K562 (cell line): ENCODE results near the gene KATNB1. TPM values are rescaled to one million over a fixed set of nuclear protein-coding genes. Genes with fewer than 3 reads are reported as not detected.

Experiments
- ATAC-seq: fragments of 200-7000 bp; cut with Tn5 transposase; 3 replicates; pipeline ENCODE4 v1.9.1; 2020; ENCODE audit warnings: moderate library complexity
- BruUV-seq: library from RNA; stranded (reverse); fragments of 400-500 nt; replicated peaks from 2 replicates; lab custom pipeline; 2021; lab: Mats Ljungman, UMichigan
- CTCF ChIA-PET: fragments of 300-600 bp; formaldehyde crosslinking; extraction: SDS; loops from one replicate; lab custom pipeline; 2021; ENCODE audit warnings: low intra/inter-chr PET ratio; lab: Yijun Ruan, JAX
- POLR2A ChIA-PET: fragments of 300-600, 350-650 bp; sonication (Branson Sonifier 250); formaldehyde crosslinking; extraction: SDS; loops from one replicate; lab custom pipeline; 2021; ENCODE audit warnings: antibody characterized with exemption, inconsistent platforms; lab: Yijun Ruan, JAX
- DNase-seq, 4 experiments: peaks; one replicate each; pipeline versions ENCODE4 v3.0.0 to v3.0.0-alpha.2; 2011 to 2018; ENCODE audit warnings: low spot score in 3 of 4, mixed read lengths in 3 of 4; ENCODE audit errors: extremely low read depth in 1 of 4
- FAIRE-seq: peaks from 2 replicates; lab custom pipeline; 2011; peaks lifted over from hg19 to GRCh38; lab: Jason Lieb, UNC
- H2AFZ ChIP-seq: 2 replicates; pipeline ENCODE4 v1.6.0; 2011; ENCODE audit warnings: low read depth, low read length, control low read depth, inconsistent platforms
- H3K27ac ChIP-seq: fragments of 200-600 bp; 3 replicates; pipeline ENCODE4 v1.8.0; 2011; ENCODE audit warnings: low read depth, mild to moderate bottlenecking, control low read depth, inconsistent platforms, low read length, moderate library complexity, mixed read lengths; ENCODE audit errors: extremely low read depth
- H3K27me3 ChIP-seq, 2 experiments: fragments of 300-600 bp in 1 of 2; 2 replicates in 1 of 2; 3 replicates in 1 of 2; pipeline versions ENCODE4 v1.6.0 to v1.8.0; 2011; ENCODE audit warnings: inconsistent platforms in 2 of 2, low read length in 2 of 2, mild to moderate bottlenecking in 1 of 2, mixed read lengths in 1 of 2, moderate library complexity in 1 of 2; ENCODE audit not compliant: control insufficient read depth in 2 of 2, insufficient read depth in 2 of 2
- H3K36me3 ChIP-seq: fragments of 300-600 bp; 3 replicates; pipeline ENCODE4 v1.8.0; 2011; ENCODE audit warnings: mild to moderate bottlenecking, low read length, inconsistent platforms; ENCODE audit not compliant: control insufficient read depth, insufficient read depth
- H3K4me1 ChIP-seq, 2 experiments: fragments of 200-600 bp in 1 of 2; replicated peaks in 1 of 2; 2 replicates in 1 of 2; 3 replicates in 1 of 2; pipeline versions ENCODE4 v1.5.1 to v1.8.0; 2011; ENCODE audit warnings: inconsistent platforms in 2 of 2, low read length in 2 of 2, mild to moderate bottlenecking in 1 of 2, mixed read lengths in 1 of 2, moderate library complexity in 1 of 2; ENCODE audit not compliant: control insufficient read depth in 2 of 2, insufficient read depth in 2 of 2
- H3K4me2 ChIP-seq: 2 replicates; pipeline ENCODE4 v1.6.1; 2011; ENCODE audit warnings: low read length, control low read depth, inconsistent platforms, mixed read lengths; ENCODE audit not compliant: insufficient read depth
- H3K4me3 ChIP-seq: fragments of 200-600 bp; sonication (generic), shearing (Covaris generic); 2 replicates; pipeline ENCODE4 v1.5.1; 2016; ENCODE audit warnings: control low read depth, inconsistent platforms
- H3K79me2 ChIP-seq: fragments of 200-600 bp; 3 replicates; pipeline ENCODE4 v1.8.0; 2011; ENCODE audit warnings: low read length, inconsistent platforms; ENCODE audit not compliant: control insufficient read depth, insufficient read depth
- H3K9ac ChIP-seq, 2 experiments: 2 replicates each; pipeline versions ENCODE4 v1.6.0 to v1.6.1; 2011; ENCODE audit warnings: low read depth in 2 of 2, low read length in 2 of 2, control low read depth in 1 of 2, inconsistent platforms in 1 of 2, mild to moderate bottlenecking in 1 of 2, mixed read lengths in 1 of 2; ENCODE audit not compliant: insufficient read depth in 1 of 2
- H3K9me1 ChIP-seq: one replicate; pipeline ENCODE4 v1.6.0; 2011; ENCODE audit warnings: inconsistent platforms, mild to moderate bottlenecking, low read length, moderate library complexity; ENCODE audit not compliant: control insufficient read depth, insufficient read depth
- H3K9me3 ChIP-seq: replicated peaks from 2 replicates; pipeline ENCODE4 v1.5.1; 2011; ENCODE audit warnings: low read depth, low read length, inconsistent platforms; ENCODE audit not compliant: control insufficient read depth, insufficient read depth
- H4K20me1 ChIP-seq: replicated peaks from 2 replicates; pipeline ENCODE4 v1.6.1; 2011; ENCODE audit warnings: low read length, inconsistent platforms, mixed read lengths; ENCODE audit not compliant: control insufficient read depth, insufficient read depth
- ELF4 ChIP-seq: fragments of 450-650 bp; formaldehyde crosslinking; IDR thresholded peaks from 2 replicates; pipeline ENCODE4 v1.4.0; 2022; ENCODE audit warnings: missing genetic modification characterization
- HMG20B ChIP-seq: fragments of 250-450 bp; sonication (Bioruptor Pico); IDR thresholded peaks from 2 replicates; pipeline ENCODE4 v1.5.0; 2021; ENCODE audit warnings: mild to moderate bottlenecking
- MEF2D ChIP-seq: conservative IDR thresholded peaks from 2 replicates; pipeline ENCODE4 v1.6.1; 2016; ENCODE audit warnings: low read depth, missing genetic modification characterization, missing compliant biosample characterization
- NR2F6 ChIP-seq: fragments of 450-650 bp; formaldehyde crosslinking; IDR thresholded peaks from 2 replicates; pipeline ENCODE4 v1.4.0; 2020; ENCODE audit warnings: mild to moderate bottlenecking
- OTX1 ChIP-seq: fragments of 450-650 bp; formaldehyde crosslinking; IDR thresholded peaks from 2 replicates; pipeline ENCODE4 v1.4.0; 2022; ENCODE audit warnings: mild to moderate bottlenecking
- PREB ChIP-seq: sonication (generic); formaldehyde crosslinking; IDR thresholded peaks from 2 replicates; pipeline ENCODE4 v1.8.1; 2023; ENCODE audit warnings: mild to moderate bottlenecking, missing genetic modification reagents
- REST ChIP-seq, 2 experiments: fragments of 450-650 bp; formaldehyde crosslinking in 1 of 2; IDR thresholded peaks; 2 replicates each; pipeline versions ENCODE4 v1.4.0 to v1.6.1; 2014 to 2020; ENCODE audit warnings: mild to moderate bottlenecking in 2 of 2, borderline replicate concordance in 1 of 2, low read depth in 1 of 2
- ZBTB7A ChIP-seq: IDR thresholded peaks from 2 replicates; pipeline ENCODE4 v1.6.1; 2011; ENCODE audit warnings: low read depth, mild to moderate bottlenecking, low read length, moderate library complexity, borderline replicate concordance; ENCODE audit not compliant: control insufficient read depth
- ZNF764 ChIP-seq: fragments of 250-450 bp; sonication (Bioruptor Pico); IDR thresholded peaks from 2 replicates; pipeline ENCODE4 v1.4.0; 2020; ENCODE audit warnings: low read depth, mild to moderate bottlenecking, moderate library complexity
- WGBS: fragments of 100-300 bp; shearing (Covaris generic); methylation state at CpG from one replicate; pipeline ENCODE4 v1.1.6; 2016; ENCODE audit warnings: low coverage, mixed read lengths; ENCODE audit not compliant: insufficient coverage; ENCODE audit errors: missing lambda C conversion rate; 5-methylcytosine and 5-hydroxymethylcytosine counted together
- in situ Hi-C: fragments of 300-500 bp; cut with MboI; formaldehyde crosslinking; loops from 4 replicates; pipeline ENCODE4 v1.15.0; 2018; ENCODE audit warnings: inconsistent platforms, mixed read lengths
- intact Hi-C: fragments of 100-400 bp; cut with micrococcal nuclease; formaldehyde crosslinking; loops from 2 replicates; pipeline ENCODE4 v1.14.2; 2022
- polyA plus RNA-seq, 8 experiments: library from polyadenylated mRNA; depleted of rRNA in 4 of 8; stranded (reverse) in 5 of 8; unstranded in 3 of 8; fragments of >200 nt; fragmentation: Nextera tagmentation in 2 of 8; fragmentation: Illumina TruSeq in 1 of 8; extraction: Ambion mirVana in 2 of 8; extraction: Trizol in 1 of 8; gene quantifications; 2 replicates each; pipeline versions ENCODE4 v1.2.1 to v1.2.3, GENCODE V29; 2011 to 2014; ENCODE audit warnings: inconsistent platforms in 1 of 8, missing spikeins in 1 of 8
- total RNA-seq, 7 experiments: library from RNA; depleted of rRNA in 6 of 7; stranded (reverse); fragments of >200 nt in 6 of 7; fragmentation: Illumina TruSeq in 2 of 7; extraction: Trizol in 2 of 7; gene quantifications; 2 replicates each; pipeline versions ENCODE4 v1.2.1 to v1.2.3, GENCODE V29; 2011 to 2021; ENCODE audit warnings: low replicate concordance in 1 of 7

KATNB1 gene
- total and polyA plus RNA-seq, 9 of the 15 experiments (the other 6 are each of a cell fraction or from before 2014, with no cell fraction given), result 1.2 to 52.6 (median 21.9) TPM

- Histone ChIP-seq H3K9ac (no peak overlapping the region), H3K9me1 (no peaks in the 10 kb centered on the region), H3K4me1 (peaks cover 0 to 29% of the 10 kb centered on the region in 2 experiments; a peak in 2 of 5 replicates), H4K20me1 (no peaks in the 10 kb centered on the region), H3K4me3 (no peak overlapping the region), H3K27ac (no peak overlapping the region), H3K4me2 (no peak overlapping the region), H3K36me3 (peaks cover 80% of the 10 kb centered on the region; the same call in 2 of the 3 replicates), H2AFZ (no peak overlapping the region), H3K27me3 (no peaks in the 10 kb centered on the region), H3K79me2 (peaks cover 6% of the 10 kb centered on the region; the same call in 1 of the 3 replicates), H3K9me3 (no peaks in the 10 kb centered on the region)
- TF ChIP-seq OTX1 (no peak), MEF2D (tag) (no peak), ZBTB7A (no peak), ELF4 (CRISPR knock-in tag) (no peak), ZNF764 (no peak), HMG20B (CRISPR knock-in tag) (no peak), REST (IDR thresholded peaks at IDR 0.05; ENCODE audit: borderline replicate concordance) (no peak), REST (CRISPR knock-in tag; IDR thresholded peaks at IDR 0.05; ENCODE audit: low read depth) (no peak), NR2F6 (CRISPR knock-in tag) (no peak), PREB (CRISPR knock-in tag) (no peak)
- ATAC-seq (no peak), FAIRE-seq (no peak), DNase-seq (no peak)
- intact Hi-C loops (no loop called here), in situ Hi-C loops (no loop called here)
- CTCF ChIA-PET, result no interaction called here
- no TSS peak for BruUV-seq
- POLR2A ChIA-PET, result no interaction called here
- WGBS, result 74% methylated on average over 8 of the region's 8 CpGs
These were observed 56.4 kb downstream of the KATNB1 start for GRCh38 chr16:57791893-57792461.
